HEK293 (cell line): Measurements from ENCODE around the gene SPON1.
A peak's percentile ranks its signal among the peaks of the same experiment; 100 is the strongest.

Source experiments
- CTCF ChIA-PET: fragments of 350-600 bp; formaldehyde crosslinking; extraction: SDS; loops from one replicate; lab custom pipeline; 2021; ENCODE audit warnings: antibody characterized with exemption; lab: Yijun Ruan, JAX
- POLR2A ChIA-PET: fragments of 300-600 bp; formaldehyde crosslinking; extraction: SDS; loops from one replicate; lab custom pipeline; 2020; ENCODE audit warnings: antibody characterized with exemption, inconsistent platforms; lab: Yijun Ruan, JAX
- H3K27ac ChIP-seq: fragments of 200-500 bp; sonication (Bioruptor generic); 2 replicates; pipeline ENCODE4 v1.5.1; 2014; ENCODE audit warnings: low read depth, low read length, control low read depth, inconsistent platforms; ENCODE audit errors: extremely low read depth
- H3K36me3 ChIP-seq, 2 experiments: fragments of 200-500 bp in 1 of 2; sonication (Bioruptor generic) in 1 of 2; 1 replicate in 1 of 2; 2 replicates in 1 of 2; pipeline ENCODE4 v1.5.1; 2014 to 2017; ENCODE audit warnings: inconsistent platforms in 2 of 2, low read length in 2 of 2; ENCODE audit not compliant: control insufficient read depth in 2 of 2, insufficient read depth in 1 of 2
- H3K4me1 ChIP-seq: fragments of 200-500 bp; sonication (Bioruptor generic); 2 replicates; pipeline ENCODE4 v1.5.1; 2014; ENCODE audit warnings: mild to moderate bottlenecking, low read length, inconsistent platforms; ENCODE audit not compliant: control insufficient read depth, insufficient read depth
- H3K4me3 ChIP-seq: 2 replicates; pipeline ENCODE4 v1.5.1; 2011; ENCODE audit warnings: low read depth, mild to moderate bottlenecking, control low read depth, low read length, moderate library complexity
- H3K9me3 ChIP-seq: fragments of 200-500 bp; sonication (Bioruptor generic); 2 replicates; pipeline ENCODE4 v1.5.1; 2014; ENCODE audit warnings: low read depth, low read length, inconsistent platforms; ENCODE audit not compliant: control insufficient read depth, insufficient read depth
- GLIS1 ChIP-seq: fragments of 450-650 bp; formaldehyde crosslinking; IDR thresholded peaks from 2 replicates; pipeline ENCODE4 v1.5.1; 2016; ENCODE audit warnings: missing biosample characterization, missing genetic modification characterization
- HOXA7 ChIP-seq: sonication (generic); formaldehyde crosslinking; IDR thresholded peaks from 2 replicates; pipeline ENCODE4 v1.8.1; 2022; ENCODE audit warnings: missing genetic modification reagents, borderline replicate concordance
- MZF1 ChIP-seq: fragments of 450-650 bp; formaldehyde crosslinking; IDR thresholded peaks from 2 replicates; pipeline ENCODE4 v1.5.1; 2017; ENCODE audit warnings: missing biosample characterization, missing genetic modification characterization, borderline replicate concordance
- OVOL3 ChIP-seq: fragments of 450-650 bp; formaldehyde crosslinking; IDR thresholded peaks from 2 replicates; pipeline ENCODE4 v1.5.1; 2016; ENCODE audit warnings: missing biosample characterization, missing genetic modification characterization
- RBAK ChIP-seq: fragments of 450-650 bp; formaldehyde crosslinking; IDR thresholded peaks from 2 replicates; pipeline ENCODE4 v1.5.1; 2016; ENCODE audit warnings: missing biosample characterization, missing genetic modification characterization
- ZBTB11 ChIP-seq: fragments of 450-650 bp; formaldehyde crosslinking; conservative IDR thresholded peaks from 2 replicates; pipeline ENCODE4 v1.5.1; 2016; ENCODE audit warnings: low read depth, missing biosample characterization, missing genetic modification characterization
- ZBTB26 ChIP-seq: fragments of 450-650 bp; formaldehyde crosslinking; optimal IDR thresholded peaks from 2 replicates; pipeline ENCODE3; 2016; ENCODE audit warnings: missing biosample characterization, mild to moderate bottlenecking, missing genetic modification characterization
- ZIC2 ChIP-seq: fragments of 450-650 bp; formaldehyde crosslinking; IDR thresholded peaks from 2 replicates; pipeline ENCODE4 v1.5.1; 2016; ENCODE audit warnings: missing biosample characterization, missing genetic modification characterization
- ZNF184 ChIP-seq: fragments of 450-650 bp; IDR thresholded peaks from 2 replicates; pipeline ENCODE4 v1.5.1; 2018; ENCODE audit warnings: missing biosample characterization, mild to moderate bottlenecking, missing genetic modification characterization
- ZNF473 ChIP-seq: fragments of 450-650 bp; formaldehyde crosslinking; IDR thresholded peaks from 2 replicates; pipeline ENCODE4 v1.5.1; 2017; ENCODE audit warnings: missing biosample characterization, missing genetic modification characterization
- ZNF501 ChIP-seq: fragments of 450-650 bp; formaldehyde crosslinking; IDR thresholded peaks from 2 replicates; pipeline ENCODE4 v1.5.1; 2016; ENCODE audit warnings: missing biosample characterization, missing genetic modification characterization
- ZNF530 ChIP-seq: fragments of 450-650 bp; formaldehyde crosslinking; IDR thresholded peaks from 2 replicates; pipeline ENCODE4 v1.5.1; 2016; ENCODE audit warnings: low read depth, missing biosample characterization, missing genetic modification characterization
- ZNF548 ChIP-seq: fragments of 450-650 bp; formaldehyde crosslinking; IDR thresholded peaks from 2 replicates; pipeline ENCODE4 v1.5.1; 2016; ENCODE audit warnings: missing biosample characterization, missing genetic modification characterization
- ZNF555 ChIP-seq: fragments of 450-650 bp; formaldehyde crosslinking; conservative IDR thresholded peaks from 2 replicates; pipeline ENCODE4 v1.5.1; 2017; ENCODE audit warnings: missing biosample characterization, mild to moderate bottlenecking, missing genetic modification characterization, inconsistent platforms
- ZNF670 ChIP-seq: fragments of 450-650 bp; formaldehyde crosslinking; IDR thresholded peaks from 2 replicates; pipeline ENCODE4 v1.5.1; 2016; ENCODE audit warnings: missing biosample characterization, missing genetic modification characterization, low read depth
- TF ChIP-seq, protein P1 (sequence below): fragments of 450-650 bp; formaldehyde crosslinking; IDR thresholded peaks from 2 replicates; pipeline ENCODE4 v1.5.1; 2016; ENCODE audit warnings: missing biosample characterization, missing genetic modification characterization

SPON1 gene

GRCh38 chr11:14193644-14194043 is 231.1 kb downstream of the SPON1 start:
- Histone ChIP-seq H3K36me3 (no peaks in the 10 kb centered on the region), H3K4me3 (no peak overlapping the region), H3K27ac (no peak overlapping the region), H3K9me3 (no peaks in the 10 kb centered on the region), H3K4me1 (no peaks in the 10 kb centered on the region)
- CTCF ChIA-PET = no interaction called here
- POLR2A ChIA-PET = no interaction called here
- no peak for TF ChIP-seq ZNF555
- no peak for TF ChIP-seq ZBTB26 (tag by site-specific recombination)
- no peak for TF ChIP-seq ZBTB11 (tag by site-specific recombination)
- TF ChIP-seq ZNF548 (tag by site-specific recombination) = no peak
- TF ChIP-seq ZNF530 (tag by site-specific recombination) = no peak
- TF ChIP-seq ZNF670 = no peak
- TF ChIP-seq ZNF501 (tag by site-specific recombination) = no peak
- peak; percentile 98 for TF ChIP-seq ZIC2 (tag by site-specific recombination)
- TF ChIP-seq GLIS1 (tag by site-specific recombination) = peak; percentile 54; the same call in 1 of the 2 replicates

DNA sequence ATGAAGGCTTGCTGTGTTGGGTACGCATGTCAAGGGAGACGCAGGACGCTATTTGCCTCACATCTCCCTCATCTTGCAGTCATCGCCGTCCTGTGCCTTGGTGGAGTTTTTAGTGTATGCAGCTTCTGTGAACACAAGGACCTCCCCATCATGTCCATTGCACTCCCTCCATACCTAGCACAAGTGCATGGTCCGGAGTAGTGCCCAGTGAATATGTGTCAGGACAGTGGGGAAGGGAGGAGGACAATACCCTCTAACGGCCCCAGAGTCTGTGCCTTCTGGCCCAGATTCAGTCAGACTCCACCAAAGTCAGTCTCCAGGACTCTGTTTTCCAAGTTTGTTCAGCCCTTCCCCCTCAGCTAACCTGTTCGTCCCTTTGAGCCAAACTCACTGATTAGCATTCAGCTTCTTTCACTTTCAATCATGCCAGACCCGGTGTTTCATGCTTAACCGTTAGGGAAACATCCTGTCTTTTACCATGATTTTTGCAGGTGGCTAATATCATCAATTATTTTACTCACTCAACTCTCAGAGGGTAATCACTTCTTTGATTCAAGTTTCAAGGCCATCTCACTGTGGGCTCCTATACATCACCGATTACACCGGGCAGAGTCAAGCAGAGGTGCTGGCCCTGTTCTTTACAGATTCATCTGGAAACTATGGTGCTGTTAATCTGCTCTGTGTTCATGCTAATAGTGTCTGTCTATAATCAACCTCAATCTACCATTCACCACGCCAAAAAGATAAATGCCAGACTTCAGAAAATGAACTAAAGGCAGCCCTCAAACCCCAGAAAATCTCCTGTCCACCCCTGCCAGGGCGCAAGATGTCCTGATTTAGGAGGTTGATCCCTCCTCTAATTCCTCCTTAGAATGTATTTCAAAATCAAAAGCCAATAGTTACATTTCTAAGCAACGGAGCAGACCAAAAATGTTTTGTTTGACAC is 240.0 kb downstream of the SPON1 start:
- CTCF ChIA-PET = interaction anchor here (0.6 kb wide), 1 partner anchor 736 kb away, joined by 3 read pairs; no protein-coding TSS in a partner anchor
- H3K36me3 ChIP-seq = no peaks in the 10 kb centered on the region
- H3K27ac ChIP-seq = no peak overlapping the region
- no peaks in the 10 kb centered on the region for H3K4me1 ChIP-seq
- no peaks in the 10 kb centered on the region for H3K9me3 ChIP-seq
- no peak for TF ChIP-seq ZNF473 (tag by site-specific recombination)
- TF ChIP-seq, protein P1, sequence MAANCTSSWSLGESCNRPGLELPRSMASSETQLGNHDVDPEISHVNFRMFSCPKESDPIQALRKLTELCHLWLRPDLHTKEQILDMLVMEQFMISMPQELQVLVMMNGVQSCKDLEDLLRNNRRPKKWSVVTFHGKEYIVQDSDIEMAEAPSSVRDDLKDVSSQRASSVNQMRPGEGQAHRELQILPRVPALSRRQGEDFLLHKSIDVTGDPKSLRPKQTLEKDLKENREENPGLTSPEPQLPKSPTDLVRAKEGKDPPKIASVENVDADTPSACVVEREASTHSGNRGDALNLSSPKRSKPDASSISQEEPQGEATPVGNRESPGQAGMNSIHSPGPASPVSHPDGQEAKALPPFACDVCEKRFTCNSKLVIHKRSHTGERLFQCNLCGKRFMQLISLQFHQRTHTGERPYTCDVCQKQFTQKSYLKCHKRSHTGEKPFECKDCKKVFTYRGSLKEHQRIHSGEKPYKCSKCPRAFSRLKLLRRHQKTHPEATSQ = no peak
- no peak for TF ChIP-seq ZNF184 (tag by site-specific recombination)
- no peak for TF ChIP-seq MZF1 (tag by site-specific recombination)
- TF ChIP-seq RBAK (tag by site-specific recombination) = no peak
- TF ChIP-seq HOXA7 (CRISPR knock-in tag) = no peak
- TF ChIP-seq OVOL3 = no peak
- H3K4me3 ChIP-seq = no peak overlapping the region
- POLR2A ChIA-PET = no interaction called here
